ENCODE results near the gene ARHGDIG.

Gene ARHGDIG

GRCh38 chr16:287298-287811 is 7.0 kb downstream of the ARHGDIG start:
- no peak for DNase-seq
- no peak overlapping the region for H3K4me2 ChIP-seq (ENCODE audit: insufficient read depth, low read length)

GRCh38 chr16:287981-288920 is 7.9 kb downstream of the ARHGDIG start:
- Histone ChIP-seq H3K9ac (ENCODE audit: low read depth, low read length) (no peak overlapping the region), H3K36me3 (ENCODE audit: insufficient read depth, low read length) (peaks cover 70% of the 10 kb centered on the region), H4K20me1 (ENCODE audit: insufficient read depth, low read length) (peaks cover 24% of the 10 kb centered on the region; the same call in 1 of the 2 replicates), H3K4me2 (ENCODE audit: insufficient read depth, low read length) (no peak overlapping the region), H3K27ac (ENCODE audit: low read length) (no peak overlapping the region), H3K4me1 (ENCODE audit: insufficient read depth, low read length) (no peaks in the 10 kb centered on the region), H3K9me3 (ENCODE audit: insufficient read depth, low read length, severe bottlenecking) (no peaks in the 10 kb centered on the region), H3K4me3 (ENCODE audit: low read depth in 1 of 2, low read length in 2 of 2) (no peak overlapping the region), H2AFZ (ENCODE audit: low read depth, low read length) (no peak overlapping the region), H3K27me3 (ENCODE audit: insufficient read depth, low read length, poor library complexity) (no peaks in the 10 kb centered on the region), H3K79me2 (ENCODE audit: insufficient read depth, low read length) (no peaks in the 10 kb centered on the region)
- DNase-seq (no peak), ATAC-seq (ENCODE audit: insufficient read depth, low read depth) (no peak)
- TF ChIP-seq EZH2 (IDR thresholded peaks at IDR 0.05; ENCODE audit: borderline replicate concordance, low read depth, low read length, severe bottlenecking), result no peak
- no peak for TF ChIP-seq CTCF (IDR thresholded peaks at IDR 0.05; ENCODE audit: borderline replicate concordance, extremely low read depth, low read length, poor library complexity, severe bottlenecking)

More at GRCh38 chr16:287298-287811, 7.0 kb downstream of the ARHGDIG start:
- no peak for ATAC-seq (ENCODE audit: insufficient read depth, low read depth)
- Histone ChIP-seq H3K27ac (ENCODE audit: low read length) (no peak overlapping the region), H3K9ac (ENCODE audit: low read depth, low read length) (no peak overlapping the region), H3K9me3 (ENCODE audit: insufficient read depth, low read length, severe bottlenecking) (no peaks in the 10 kb centered on the region), H2AFZ (ENCODE audit: low read depth, low read length) (no peak overlapping the region), H3K4me1 (ENCODE audit: insufficient read depth, low read length) (no peaks in the 10 kb centered on the region), H3K79me2 (ENCODE audit: insufficient read depth, low read length) (no peaks in the 10 kb centered on the region), H3K36me3 (ENCODE audit: insufficient read depth, low read length) (peaks cover 61% of the 10 kb centered on the region), H3K4me3 (ENCODE audit: low read depth in 1 of 2, low read length in 2 of 2) (no peak overlapping the region), H4K20me1 (ENCODE audit: insufficient read depth, low read length) (peaks cover 18% of the 10 kb centered on the region; the same call in 1 of the 2 replicates), H3K27me3 (ENCODE audit: insufficient read depth, low read length, poor library complexity) (no peaks in the 10 kb centered on the region)
- no peak for TF ChIP-seq EZH2 (IDR thresholded peaks at IDR 0.05; ENCODE audit: borderline replicate concordance, low read depth, low read length, severe bottlenecking)
- no peak for TF ChIP-seq CTCF (IDR thresholded peaks at IDR 0.05; ENCODE audit: borderline replicate concordance, extremely low read depth, low read length, poor library complexity, severe bottlenecking)

GRCh38 chr16:289395-289997 is 9.1 kb downstream of the ARHGDIG start:
- H3K4me2 ChIP-seq (ENCODE audit: insufficient read depth, low read length), result no peak overlapping the region
- no peak overlapping the region for H3K4me3 ChIP-seq (ENCODE audit: low read depth in 1 of 2, low read length in 2 of 2)
- ATAC-seq (ENCODE audit: insufficient read depth, low read depth) (no peak), DNase-seq (no peak)
- H3K27me3 ChIP-seq (ENCODE audit: insufficient read depth, low read length, poor library complexity), result no peaks in the 10 kb centered on the region
- no peak overlapping the region for H3K9ac ChIP-seq (ENCODE audit: low read depth, low read length)
- H4K20me1 ChIP-seq (ENCODE audit: insufficient read depth, low read length), result peaks cover 24% of the 10 kb centered on the region; the same call in 1 of the 2 replicates
- no peaks in the 10 kb centered on the region for H3K9me3 ChIP-seq (ENCODE audit: insufficient read depth, low read length, severe bottlenecking)
- peaks cover 76% of the 10 kb centered on the region for H3K36me3 ChIP-seq (ENCODE audit: insufficient read depth, low read length)
- H3K27ac ChIP-seq (ENCODE audit: low read length), result no peak overlapping the region
- no peak for TF ChIP-seq CTCF (IDR thresholded peaks at IDR 0.05; ENCODE audit: borderline replicate concordance, extremely low read depth, low read length, poor library complexity, severe bottlenecking)
- no peak for TF ChIP-seq EZH2 (IDR thresholded peaks at IDR 0.05; ENCODE audit: borderline replicate concordance, low read depth, low read length, severe bottlenecking)
- H3K4me1 ChIP-seq (ENCODE audit: insufficient read depth, low read length), result no peaks in the 10 kb centered on the region
- H3K79me2 ChIP-seq (ENCODE audit: insufficient read depth, low read length), result no peaks in the 10 kb centered on the region
- no peak overlapping the region for H2AFZ ChIP-seq (ENCODE audit: low read depth, low read length)

All from DND-41 (cell line).